ENCODE data around the gene OR10AD1.
A peak's percentile ranks its signal among the peaks of the same experiment; 100 is the strongest.
"Not testable (repeated sequence)": the region's sequence is repeated elsewhere in the genome, so short reads cannot be mapped to it uniquely, and the experiment has no call there.

Gene OR10AD1

GRCh38 chr12:48203192-48203591 is at the start of gene OR10AD1:
Gene OR10AD1 (minus strand): TSS chr12:48203292. CDS start chr12:48203292, 0 bp downstream.
- no peak for ATAC-seq

- no peak for ATAC-seq
These were observed 44.3 kb upstream of the OR10AD1 start for GRCh38 chr12:48247181-48247966.

GRCh38 chr12:48237162-48237561 is 34.1 kb upstream of the OR10AD1 start:
- no peak for ATAC-seq

- ATAC-seq, result no peak
These were observed 32.8 kb upstream of the OR10AD1 start for GRCh38 chr12:48235796-48236333.

- ATAC-seq, result not testable (repeated sequence)
These were observed 28.3 kb upstream of the OR10AD1 start for GRCh38 chr12:48231169-48231958.

GRCh38 chr12:48224533-48224932 is 21.4 kb upstream of the OR10AD1 start:
- not testable (repeated sequence) for ATAC-seq

GRCh38 chr12:48221645-48222044 is 18.6 kb upstream of the OR10AD1 start:
- ATAC-seq, result no peak

- ATAC-seq, result no peak
These were observed 17.6 kb upstream of the OR10AD1 start for GRCh38 chr12:48220701-48221100.

- no peak for ATAC-seq
These were observed 16.5 kb upstream of the OR10AD1 start for GRCh38 chr12:48219631-48220030.

GRCh38 chr12:48216785-48217184 is 13.7 kb upstream of the OR10AD1 start:
- ATAC-seq, result no peak

- ATAC-seq, result not testable (repeated sequence)
These were observed 6.4 kb upstream of the OR10AD1 start for GRCh38 chr12:48209495-48209894.

GRCh38 chr12:48202766-48203165 is 326 bp downstream of the OR10AD1 start:
- ATAC-seq, result no peak

GRCh38 chr12:48201516-48201915 is 1.6 kb downstream of the OR10AD1 start:
- ATAC-seq, result no peak

- ATAC-seq, result no peak
These were observed 2.0 kb downstream of the OR10AD1 start for GRCh38 chr12:48201091-48201490.

- no peak for ATAC-seq
These were observed 3.3 kb downstream of the OR10AD1 start for GRCh38 chr12:48199774-48200221.

- no peak for ATAC-seq
These were observed 4.1 kb downstream of the OR10AD1 start for GRCh38 chr12:48198985-48199384.

- peak in 1 of 2 donors; percentile 12 for ATAC-seq
These were observed 4.5 kb downstream of the OR10AD1 start for GRCh38 chr12:48198672-48198971.

- ATAC-seq, result peak; percentile 99
These were observed 5.0 kb downstream of the OR10AD1 start for GRCh38 chr12:48197971-48198671.

- peak; percentile 25 to 29 for ATAC-seq
These were observed 5.5 kb downstream of the OR10AD1 start for GRCh38 chr12:48197549-48197970.

GRCh38 chr12:48194799-48195201 is 8.3 kb downstream of the OR10AD1 start:
- ATAC-seq, result no peak

GRCh38 chr12:48193623-48194022 is 9.5 kb downstream of the OR10AD1 start:
- ATAC-seq, result no peak

GRCh38 chr12:48192861-48193260 is 10.2 kb downstream of the OR10AD1 start:
- ATAC-seq, result no peak

GRCh38 chr12:48191096-48191495 is 12.0 kb downstream of the OR10AD1 start:
- ATAC-seq, result peak in 1 of 2 donors; percentile 28

All from activated CD4-positive, CD25-positive, alpha-beta regulatory T cell treated with anti-CD3 and anti-CD28 coated beads, Interleukin-2, amount 50 U/mL, for 24 hours (primary cell).